ENCODE measurements around the gene RTP3. TPM values are rescaled to one million over a fixed set of nuclear protein-coding genes. Genes with fewer than 3 reads are reported as not detected.

RTP3 gene
- total and polyA plus RNA-seq, 2 of the 4 experiments (the other 2 are of a cell fraction) = 0.18 to 0.26 TPM

- 0 out of 2 replicates have a peak overlapping the region, but pooled peaks have one; percentile 27 for H2AK5ac ChIP-seq (ENCODE audit: low read depth, low read length)
- H3K9me3 ChIP-seq (ENCODE audit: control insufficient read depth, insufficient read depth, low read length) = no peaks in the 10 kb centered on the region
- no peak overlapping the region for H3K56ac ChIP-seq (ENCODE audit: extremely low read depth, insufficient read depth, low read length)
- H3K9me1 ChIP-seq (ENCODE audit: insufficient read depth, low read length) = peaks cover 12% of the 10 kb centered on the region
- no peaks in the 10 kb centered on the region for H3K27me3 ChIP-seq (ENCODE audit: control insufficient read depth, insufficient read depth, low read length)
- CTCF ChIA-PET = no interaction called here
- H3K18ac ChIP-seq (ENCODE audit: low read depth, low read length) = no peak overlapping the region
- no peak overlapping the region for H3K27ac ChIP-seq (ENCODE audit: insufficient read depth, low read length)
- no peaks in the 10 kb centered on the region for H4K20me1 ChIP-seq (ENCODE audit: insufficient read depth, low read length)
- no peak overlapping the region for H2AK9ac ChIP-seq (replicated peaks; ENCODE audit: low read depth, low read length, poor library complexity)
- POLR2A ChIA-PET (ENCODE audit: unreplicated experiment) = no interaction called here
- H2BK5ac ChIP-seq (ENCODE audit: low read depth, low read length, poor library complexity, severe bottlenecking) = no peak overlapping the region
- H2BK120ac ChIP-seq (ENCODE audit: low read depth, low read length) = peak overlapping the region; percentile 44; the same call in 1 of the 2 replicates
- no CpG with 5 or more reads among the region's 10 CpGs for WGBS, 2 experiments (ENCODE audit: extremely low coverage in 2 of 2, insufficient read length in 1 of 2)
- H3K4ac ChIP-seq (ENCODE audit: low read depth, low read length) = 0 out of 2 replicates have a peak overlapping the region, but pooled peaks have one; percentile 4
- no peak overlapping the region for H3K4me3 ChIP-seq (ENCODE audit: insufficient read depth, low read depth, low read length)
- no peak for DNase-seq
- ATAC-seq (ENCODE audit: low read depth) = no peak
- no TSS peak for BruUV-seq (replicated peaks)
- H3K4me1 ChIP-seq (ENCODE audit: control insufficient read depth, insufficient read depth, low read length) = peaks cover 12% of the 10 kb centered on the region
- no peak overlapping the region for H4K8ac ChIP-seq (ENCODE audit: low read depth in 2 of 2, low read length in 2 of 2)
- no peak overlapping the region for H4K91ac ChIP-seq (ENCODE audit: insufficient read depth, low read depth, low read length)
- dilution Hi-C loops (cut with HindIII; ENCODE audit: low sequenced_read_pairs, unreplicated experiment) = no loop called here
- intact Hi-C loops (cut with micrococcal nuclease) = loop anchor here (5.0 kb wide), 1 partner anchor 422 kb away; no protein-coding TSS in a partner anchor
- no peak overlapping the region for H3K14ac ChIP-seq (replicated peaks; ENCODE audit: low read depth, low read length)
- no peak overlapping the region for H2AFZ ChIP-seq (replicated peaks; ENCODE audit: low read length, poor library complexity)
- in situ Hi-C loops (cut with MboI; ENCODE audit: low sequenced_read_pairs) = loop anchor here (5.0 to 25.0 kb wide), 2 partner anchors 147 to 402 kb away; partner anchors contain the start of gene PTH1R
- no peak overlapping the region for H2BK15ac ChIP-seq (ENCODE audit: low read depth, low read length)
- H2BK20ac ChIP-seq (ENCODE audit: low read depth, low read length) = no peak overlapping the region
- peak overlapping the region; percentile 35; the same call in 1 of the 2 replicates for H4K5ac ChIP-seq (ENCODE audit: low read depth, low read length)
- H3K23ac ChIP-seq (ENCODE audit: low read depth, low read length) = no peak overlapping the region
- no peaks in the 10 kb centered on the region for H3K36me3 ChIP-seq (ENCODE audit: control insufficient read depth, insufficient read depth, low read length)
- no peaks in the 10 kb centered on the region for H3K79me1 ChIP-seq (ENCODE audit: low read depth in 1 of 2, low read length in 2 of 2)
- no peak overlapping the region for H3K4me2 ChIP-seq (ENCODE audit: low read depth, low read length)
- H3K9ac ChIP-seq (ENCODE audit: low read depth, low read length) = no peak overlapping the region
- TF ChIP-seq CEBPB (IDR thresholded peaks at IDR 0.05; ENCODE audit: low read depth, low read length) (no peak), MXI1 (IDR thresholded peaks at IDR 0.05; ENCODE audit: borderline replicate concordance, low read depth, low read length) (no peak), RFX5 (IDR thresholded peaks at IDR 0.05; ENCODE audit: low read depth, low read length) (no peak), CHD1 (IDR thresholded peaks at IDR 0.05; ENCODE audit: low read depth, low read length) (no peak), FOS (IDR thresholded peaks at IDR 0.05; ENCODE audit: low read depth, low read length) (no peak), MAZ (IDR thresholded peaks at IDR 0.05; ENCODE audit: borderline replicate concordance, low read depth, low read length) (no peak), POLR2A (IDR thresholded peaks at IDR 0.05; ENCODE audit: low read depth, low read length) (no peak), NFE2L2 (IDR thresholded peaks at IDR 0.05; ENCODE audit: low read depth, low read length) (no peak), RCOR1 (IDR thresholded peaks at IDR 0.05; ENCODE audit: insufficient replicate concordance, low read length) (no peak), BHLHE40 (IDR thresholded peaks at IDR 0.05; ENCODE audit: low read depth, low read length) (no peak), MAFK (IDR thresholded peaks at IDR 0.05; ENCODE audit: low read depth, low read length) (no peak), USF2 (IDR thresholded peaks at IDR 0.05; ENCODE audit: low read depth, low read length) (no peak), RAD21 (IDR thresholded peaks at IDR 0.05; ENCODE audit: low read length) (no peak), SMC3 (IDR thresholded peaks at IDR 0.05; ENCODE audit: low read depth, low read length) (no peak), ELK1 (IDR thresholded peaks at IDR 0.05; ENCODE audit: borderline replicate concordance, low read depth, low read length) (no peak)
Measured at GRCh38 chr3:46484911-46485778, 12.6 kb upstream of the RTP3 start.

Measured in IMR-90 (cell line).